K562 (cell line): ENCODE results near the gene ENTR1. TPM values are rescaled to one million over a fixed set of nuclear protein-coding genes. Genes with fewer than 3 reads are reported as not detected.

Experiments
- FIP1L1 ChIP-seq: fragments of 200-400 bp; formaldehyde crosslinking; IDR thresholded peaks from 2 replicates; pipeline ENCODE4 v1.6.1; 2018; ENCODE audit warnings: mild to moderate bottlenecking, low read depth, low read length; ENCODE audit not compliant: poor library complexity, severe bottlenecking
- GTF3C2 ChIP-seq: IDR thresholded peaks from 3 replicates; pipeline ENCODE4 v1.6.1; 2011; ENCODE audit warnings: borderline replicate concordance, mild to moderate bottlenecking, moderate library complexity; ENCODE audit not compliant: insufficient read length; ENCODE audit errors: extremely low read depth
- HDAC8 ChIP-seq: fragments of 450-650 bp; IDR thresholded peaks from 2 replicates; pipeline ENCODE4 v1.6.1; 2016; ENCODE audit warnings: mild to moderate bottlenecking, missing genetic modification characterization, moderate library complexity, missing compliant biosample characterization
- MBD2 ChIP-seq: sonication (generic); IDR thresholded peaks from 2 replicates; pipeline ENCODE4 v1.6.1; 2016; ENCODE audit warnings: low read depth, borderline replicate concordance
- PHF21A ChIP-seq: fragments of 450-650 bp; IDR thresholded peaks from 2 replicates; pipeline ENCODE4 v1.6.1; 2017; ENCODE audit warnings: low read depth, borderline replicate concordance
- RAD21 ChIP-seq, 2 experiments: fragments of 250-450 bp in 1 of 2; fragments of 450-650 bp in 1 of 2; sonication (Bioruptor Pico) in 1 of 2; formaldehyde crosslinking in 1 of 2; IDR thresholded peaks in 1 of 2; conservative IDR thresholded peaks in 1 of 2; 2 replicates each; pipeline versions ENCODE4 v1.4.0 to v1.8.0; 2020 to 2022; ENCODE audit warnings: mild to moderate bottlenecking in 2 of 2, moderate library complexity in 1 of 2
- SNAPC5 ChIP-seq: fragments of 250-450 bp; sonication (Bioruptor Pico); IDR thresholded peaks from 2 replicates; pipeline ENCODE4 v1.8.0; 2021; ENCODE audit warnings: moderate library complexity, mild to moderate bottlenecking, inconsistent platforms
- ZNF121 ChIP-seq: sonication (generic); formaldehyde crosslinking; conservative IDR thresholded peaks from 2 replicates; pipeline ENCODE4 v1.8.0; 2022; ENCODE audit warnings: missing genetic modification reagents
- ZNF143 ChIP-seq: sonication (generic); formaldehyde crosslinking; IDR thresholded peaks from 2 replicates; pipeline ENCODE4 v1.9.0; 2022; ENCODE audit warnings: mild to moderate bottlenecking, missing genetic modification reagents
- ZNF778 ChIP-seq: fragments of 450-650 bp; formaldehyde crosslinking; IDR thresholded peaks from 2 replicates; pipeline ENCODE4 v1.4.0; 2020; ENCODE audit warnings: mild to moderate bottlenecking, moderate library complexity
- polyA plus RNA-seq, 8 experiments: library from polyadenylated mRNA; depleted of rRNA in 4 of 8; stranded (reverse) in 5 of 8; unstranded in 3 of 8; fragments of >200 nt; fragmentation: Nextera tagmentation in 2 of 8; fragmentation: Illumina TruSeq in 1 of 8; extraction: Ambion mirVana in 2 of 8; extraction: Trizol in 1 of 8; gene quantifications; 2 replicates each; pipeline versions ENCODE4 v1.2.1 to v1.2.3, GENCODE V29; 2011 to 2014; ENCODE audit warnings: inconsistent platforms in 1 of 8, missing spikeins in 1 of 8
- total RNA-seq, 7 experiments: library from RNA; depleted of rRNA in 6 of 7; stranded (reverse); fragments of >200 nt in 6 of 7; fragmentation: Illumina TruSeq in 2 of 7; extraction: Trizol in 2 of 7; gene quantifications; 2 replicates each; pipeline versions ENCODE4 v1.2.1 to v1.2.3, GENCODE V29; 2011 to 2021; ENCODE audit warnings: low replicate concordance in 1 of 7
- TF ChIP-seq, protein P1 (sequence below): fragments of 450-650 bp; IDR thresholded peaks from 2 replicates; pipeline ENCODE4 v1.6.1; 2017; ENCODE audit warnings: antibody characterized with exemption
- TF ChIP-seq, protein P2 (sequence below): fragments of 250-450 bp; sonication (Bioruptor Pico); IDR thresholded peaks from 2 replicates; pipeline ENCODE4 v1.4.0; 2020; ENCODE audit warnings: mild to moderate bottlenecking, moderate library complexity
- TF ChIP-seq, protein P3 (sequence below): fragments of 450-650 bp; IDR thresholded peaks from 2 replicates; pipeline ENCODE4 v1.6.1; 2017; ENCODE audit warnings: antibody characterized with exemption, mild to moderate bottlenecking

The ENTR1 gene
- total and polyA plus RNA-seq, 9 of the 15 experiments (the other 6 are each of a cell fraction or from before 2014, with no cell fraction given) = 6.7 to 106 (median 72.6) TPM

GRCh38 chr9:136400038-136400834 is 10.2 kb downstream of the ENTR1 start, which contains the start of gene SNAPC4 (continued):
- TF ChIP-seq, protein P1, sequence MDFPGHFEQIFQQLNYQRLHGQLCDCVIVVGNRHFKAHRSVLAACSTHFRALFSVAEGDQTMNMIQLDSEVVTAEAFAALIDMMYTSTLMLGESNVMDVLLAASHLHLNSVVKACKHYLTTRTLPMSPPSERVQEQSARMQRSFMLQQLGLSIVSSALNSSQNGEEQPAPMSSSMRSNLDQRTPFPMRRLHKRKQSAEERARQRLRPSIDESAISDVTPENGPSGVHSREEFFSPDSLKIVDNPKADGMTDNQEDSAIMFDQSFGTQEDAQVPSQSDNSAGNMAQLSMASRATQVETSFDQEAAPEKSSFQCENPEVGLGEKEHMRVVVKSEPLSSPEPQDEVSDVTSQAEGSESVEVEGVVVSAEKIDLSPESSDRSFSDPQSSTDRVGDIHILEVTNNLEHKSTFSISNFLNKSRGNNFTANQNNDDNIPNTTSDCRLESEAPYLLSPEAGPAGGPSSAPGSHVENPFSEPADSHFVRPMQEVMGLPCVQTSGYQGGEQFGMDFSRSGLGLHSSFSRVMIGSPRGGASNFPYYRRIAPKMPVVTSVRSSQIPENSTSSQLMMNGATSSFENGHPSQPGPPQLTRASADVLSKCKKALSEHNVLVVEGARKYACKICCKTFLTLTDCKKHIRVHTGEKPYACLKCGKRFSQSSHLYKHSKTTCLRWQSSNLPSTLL = no peak
- TF ChIP-seq MBD2 = no peak
- TF ChIP-seq ZNF778 (CRISPR knock-in tag) = no peak
- TF ChIP-seq FIP1L1 = peak; percentile 83
- TF ChIP-seq, protein P2, sequence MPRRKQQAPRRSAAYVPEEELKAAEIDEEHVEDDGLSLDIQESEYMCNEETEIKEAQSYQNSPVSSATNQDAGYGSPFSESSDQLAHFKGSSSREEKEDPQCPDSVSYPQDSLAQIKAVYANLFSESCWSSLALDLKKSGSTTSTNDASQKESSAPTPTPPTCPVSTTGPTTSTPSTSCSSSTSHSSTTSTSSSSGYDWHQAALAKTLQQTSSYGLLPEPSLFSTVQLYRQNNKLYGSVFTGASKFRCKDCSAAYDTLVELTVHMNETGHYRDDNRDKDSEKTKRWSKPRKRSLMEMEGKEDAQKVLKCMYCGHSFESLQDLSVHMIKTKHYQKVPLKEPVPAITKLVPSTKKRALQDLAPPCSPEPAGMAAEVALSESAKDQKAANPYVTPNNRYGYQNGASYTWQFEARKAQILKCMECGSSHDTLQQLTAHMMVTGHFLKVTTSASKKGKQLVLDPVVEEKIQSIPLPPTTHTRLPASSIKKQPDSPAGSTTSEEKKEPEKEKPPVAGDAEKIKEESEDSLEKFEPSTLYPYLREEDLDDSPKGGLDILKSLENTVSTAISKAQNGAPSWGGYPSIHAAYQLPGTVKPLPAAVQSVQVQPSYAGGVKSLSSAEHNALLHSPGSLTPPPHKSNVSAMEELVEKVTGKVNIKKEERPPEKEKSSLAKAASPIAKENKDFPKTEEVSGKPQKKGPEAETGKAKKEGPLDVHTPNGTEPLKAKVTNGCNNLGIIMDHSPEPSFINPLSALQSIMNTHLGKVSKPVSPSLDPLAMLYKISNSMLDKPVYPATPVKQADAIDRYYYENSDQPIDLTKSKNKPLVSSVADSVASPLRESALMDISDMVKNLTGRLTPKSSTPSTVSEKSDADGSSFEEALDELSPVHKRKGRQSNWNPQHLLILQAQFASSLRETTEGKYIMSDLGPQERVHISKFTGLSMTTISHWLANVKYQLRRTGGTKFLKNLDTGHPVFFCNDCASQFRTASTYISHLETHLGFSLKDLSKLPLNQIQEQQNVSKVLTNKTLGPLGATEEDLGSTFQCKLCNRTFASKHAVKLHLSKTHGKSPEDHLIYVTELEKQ (CRISPR knock-in tag) = no peak
- no peak for TF ChIP-seq PHF21A
- TF ChIP-seq RAD21 (CRISPR knock-in tag; conservative IDR thresholded peaks at IDR 0.05 in 1 of 2, IDR thresholded peaks at IDR 0.05 in 1 of 2) = peak; percentile 83 to 85
- peak; percentile 85 for TF ChIP-seq ZNF143 (CRISPR knock-in tag)
- TF ChIP-seq, protein P3, sequence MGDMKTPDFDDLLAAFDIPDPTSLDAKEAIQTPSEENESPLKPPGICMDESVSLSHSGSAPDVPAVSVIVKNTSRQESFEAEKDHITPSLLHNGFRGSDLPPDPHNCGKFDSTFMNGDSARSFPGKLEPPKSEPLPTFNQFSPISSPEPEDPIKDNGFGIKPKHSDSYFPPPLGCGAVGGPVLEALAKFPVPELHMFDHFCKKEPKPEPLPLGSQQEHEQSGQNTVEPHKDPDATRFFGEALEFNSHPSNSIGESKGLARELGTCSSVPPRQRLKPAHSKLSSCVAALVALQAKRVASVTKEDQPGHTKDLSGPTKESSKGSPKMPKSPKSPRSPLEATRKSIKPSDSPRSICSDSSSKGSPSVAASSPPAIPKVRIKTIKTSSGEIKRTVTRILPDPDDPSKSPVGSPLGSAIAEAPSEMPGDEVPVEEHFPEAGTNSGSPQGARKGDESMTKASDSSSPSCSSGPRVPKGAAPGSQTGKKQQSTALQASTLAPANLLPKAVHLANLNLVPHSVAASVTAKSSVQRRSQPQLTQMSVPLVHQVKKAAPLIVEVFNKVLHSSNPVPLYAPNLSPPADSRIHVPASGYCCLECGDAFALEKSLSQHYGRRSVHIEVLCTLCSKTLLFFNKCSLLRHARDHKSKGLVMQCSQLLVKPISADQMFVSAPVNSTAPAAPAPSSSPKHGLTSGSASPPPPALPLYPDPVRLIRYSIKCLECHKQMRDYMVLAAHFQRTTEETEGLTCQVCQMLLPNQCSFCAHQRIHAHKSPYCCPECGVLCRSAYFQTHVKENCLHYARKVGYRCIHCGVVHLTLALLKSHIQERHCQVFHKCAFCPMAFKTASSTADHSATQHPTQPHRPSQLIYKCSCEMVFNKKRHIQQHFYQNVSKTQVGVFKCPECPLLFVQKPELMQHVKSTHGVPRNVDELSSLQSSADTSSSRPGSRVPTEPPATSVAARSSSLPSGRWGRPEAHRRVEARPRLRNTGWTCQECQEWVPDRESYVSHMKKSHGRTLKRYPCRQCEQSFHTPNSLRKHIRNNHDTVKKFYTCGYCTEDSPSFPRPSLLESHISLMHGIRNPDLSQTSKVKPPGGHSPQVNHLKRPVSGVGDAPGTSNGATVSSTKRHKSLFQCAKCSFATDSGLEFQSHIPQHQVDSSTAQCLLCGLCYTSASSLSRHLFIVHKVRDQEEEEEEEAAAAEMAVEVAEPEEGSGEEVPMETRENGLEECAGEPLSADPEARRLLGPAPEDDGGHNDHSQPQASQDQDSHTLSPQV = peak; percentile 82
- no peak for TF ChIP-seq ZNF121 (CRISPR knock-in tag)
- no peak for TF ChIP-seq GTF3C2
- TF ChIP-seq SNAPC5 (CRISPR knock-in tag) = no peak
- TF ChIP-seq HDAC8 (tag) = no peak; the same call in 1 of the 2 replicates
